ENCODE measurements around the gene MED26. TPM values are rescaled to one million over a fixed set of nuclear protein-coding genes. Genes with fewer than 3 reads are reported as not detected.

The MED26 gene
- total RNA-seq, 8 experiments from 2014 or later: 5.2 to 18.5 (median 7.0) TPM

DNA sequence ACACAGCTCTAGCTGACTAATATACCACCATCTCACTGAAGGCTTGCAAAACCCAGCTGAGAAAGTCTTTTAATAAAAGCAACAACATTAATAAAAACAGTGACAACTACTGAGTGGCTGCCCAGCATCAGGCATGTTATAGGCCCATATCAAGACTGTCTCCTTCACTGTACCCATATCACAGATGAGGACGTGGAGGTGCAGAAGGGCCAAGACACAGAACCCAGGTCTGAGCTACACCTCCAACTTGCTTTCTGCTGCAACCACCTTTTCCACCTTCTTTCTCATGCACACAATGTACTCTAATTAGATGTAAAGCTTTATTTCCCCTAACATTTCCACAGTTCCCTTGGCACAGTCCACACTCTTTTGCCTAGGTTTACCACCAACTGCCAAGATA is 10.7 kb upstream of the MED26 start:
- Histone ChIP-seq H3K27ac (no peak overlapping the region), H3K4me3 (no peak overlapping the region), H3K4me1 (replicated peaks in 1 of 2) (no peaks in the 10 kb centered on the region)
- 60 to 100% (median 100%) methylated on average over 1 of the region's 1 CpG; no CpG with 5 or more reads in 5 of the 10 experiments for WGBS, 10 experiments
- no peak for ATAC-seq (replicated peaks in 6 of 8)
- in situ Hi-C loops (cut with MboI; ENCODE audit: low pct_unique_long_range_greater_than_20kb in 2 of 9, low sequenced_read_pairs in 9 of 9, unreplicated experiment in 9 of 9): no loop called here

DNA sequence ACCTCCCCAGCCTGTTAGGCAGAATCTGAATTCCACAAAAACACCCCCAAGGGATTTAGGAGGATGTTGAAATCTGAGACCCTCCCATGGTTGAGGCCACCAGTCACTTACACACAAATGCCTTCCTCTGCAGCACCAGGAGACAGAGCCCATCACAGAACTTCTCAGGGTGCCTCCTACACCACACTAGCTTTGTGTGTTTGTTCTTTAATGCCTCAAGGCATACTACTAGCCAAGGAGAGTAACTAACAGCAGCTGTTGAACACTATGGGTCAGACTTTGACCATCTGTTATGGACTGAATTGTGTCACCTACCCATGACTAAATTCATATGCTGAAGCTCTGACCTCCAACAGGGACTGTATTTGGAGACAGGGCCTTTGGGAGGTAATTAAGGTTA is 9.5 kb upstream of the MED26 start:
- in situ Hi-C loops (cut with MboI; ENCODE audit: low pct_unique_long_range_greater_than_20kb in 2 of 9, low sequenced_read_pairs in 9 of 9, unreplicated experiment in 9 of 9): no loop called here
- no peak overlapping the region for H3K4me3 ChIP-seq
- no peak overlapping the region for H3K27ac ChIP-seq
- ATAC-seq (replicated peaks in 6 of 8): peak in 3 of 8 experiments; percentile 44 to 73 (median 62)
- no peaks in the 10 kb centered on the region for H3K4me1 ChIP-seq (replicated peaks in 1 of 2)

- in situ Hi-C loops (cut with MboI; ENCODE audit: low pct_unique_long_range_greater_than_20kb in 2 of 9, low sequenced_read_pairs in 9 of 9, unreplicated experiment in 9 of 9): no loop called here
- 96 to 100% (median 100%) methylated on average over 1 to 5 of the region's 6 CpGs; no CpG with 5 or more reads in 1 of the 10 experiments for WGBS, 10 experiments
- Histone ChIP-seq H3K27ac (no peak overlapping the region), H3K4me1 (replicated peaks in 1 of 2) (peaks cover 2 to 9% of the 10 kb centered on the region in 2 donors), H3K4me3 (no peak overlapping the region)
- no peak for ATAC-seq (replicated peaks in 6 of 8)
Observed at GRCh38 chr19:16631465-16631864, 3.5 kb upstream of the MED26 start.

DNA sequence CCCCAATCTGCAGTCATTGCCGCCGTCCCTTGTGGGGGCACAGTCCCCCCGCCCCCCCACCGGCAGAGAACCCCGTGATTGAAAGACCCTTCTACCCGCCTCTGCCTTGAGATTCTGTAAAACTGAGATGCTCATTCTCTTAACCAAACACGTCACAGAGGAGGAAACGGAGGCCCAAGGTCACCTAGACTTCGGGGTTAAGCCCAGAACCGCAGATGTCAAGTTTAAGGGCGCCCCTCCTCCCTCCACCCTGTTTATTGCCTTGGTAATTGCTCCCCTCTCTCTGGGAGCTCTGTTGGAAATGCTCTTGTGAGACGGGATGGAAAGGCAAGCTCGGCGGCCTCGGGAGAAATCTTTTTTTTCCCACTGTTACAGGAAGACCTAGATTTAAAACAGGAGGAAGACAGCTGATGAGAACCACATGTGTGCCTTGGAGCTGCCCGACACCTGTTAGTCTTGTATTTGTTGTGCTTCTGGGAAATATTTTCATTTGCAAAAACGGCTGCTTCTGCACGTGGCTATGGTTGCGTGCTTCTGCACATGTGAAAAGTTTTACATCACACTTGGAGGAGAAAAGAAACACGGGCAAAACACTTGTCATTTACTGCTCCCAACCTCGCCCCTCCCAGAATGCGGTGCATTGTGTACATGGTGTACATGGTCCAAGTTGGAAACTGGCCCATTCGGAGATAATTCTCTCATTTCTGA is 1.1 kb upstream of the MED26 start:
- peaks cover 4 to 15% of the 10 kb centered on the region in 2 donors for H3K4me1 ChIP-seq (replicated peaks in 1 of 2)
- peak overlapping the region; percentile 64 to 88 (median 85) for H3K4me3 ChIP-seq
- WGBS, 10 experiments: 3 to 100% (median 39%) methylated on average over 3 to 11 of the region's 23 CpGs; no CpG with 5 or more reads in 2 of the 10 experiments
- in situ Hi-C loops (cut with MboI; ENCODE audit: low pct_unique_long_range_greater_than_20kb in 2 of 9, low sequenced_read_pairs in 9 of 9, unreplicated experiment in 9 of 9): loop anchor here in 1 of 9 experiments (10.0 kb wide), 1 partner anchor 54 kb away; the partner anchor contains the start of gene SLC35E1
- H3K27ac ChIP-seq: peak overlapping the region; percentile 79 to 87
- peak in 4 of 8 experiments; percentile 1 to 52 (median 30) for ATAC-seq (replicated peaks in 6 of 8)

GRCh38 chr19:16627928-16628182 is 149 bp downstream of the MED26 start:
- Histone ChIP-seq H3K4me1 (replicated peaks in 1 of 2) (peaks cover 4 to 15% of the 10 kb centered on the region in 2 donors), H3K4me3 (peak overlapping the region; percentile 54 to 88 (median 85)), H3K27ac (peak overlapping the region; percentile 40 to 80)
- no CpG with 5 or more reads among the region's 38 CpGs for WGBS, 10 experiments
- in situ Hi-C loops (cut with MboI; ENCODE audit: low pct_unique_long_range_greater_than_20kb in 2 of 9, low sequenced_read_pairs in 9 of 9, unreplicated experiment in 9 of 9): loop anchor here in 1 of 9 experiments (10.0 kb wide), 1 partner anchor 53 kb away; the partner anchor contains the start of gene SLC35E1
- peak in 2 of 8 experiments; percentile 1 to 4 for ATAC-seq (replicated peaks in 6 of 8)

DNA sequence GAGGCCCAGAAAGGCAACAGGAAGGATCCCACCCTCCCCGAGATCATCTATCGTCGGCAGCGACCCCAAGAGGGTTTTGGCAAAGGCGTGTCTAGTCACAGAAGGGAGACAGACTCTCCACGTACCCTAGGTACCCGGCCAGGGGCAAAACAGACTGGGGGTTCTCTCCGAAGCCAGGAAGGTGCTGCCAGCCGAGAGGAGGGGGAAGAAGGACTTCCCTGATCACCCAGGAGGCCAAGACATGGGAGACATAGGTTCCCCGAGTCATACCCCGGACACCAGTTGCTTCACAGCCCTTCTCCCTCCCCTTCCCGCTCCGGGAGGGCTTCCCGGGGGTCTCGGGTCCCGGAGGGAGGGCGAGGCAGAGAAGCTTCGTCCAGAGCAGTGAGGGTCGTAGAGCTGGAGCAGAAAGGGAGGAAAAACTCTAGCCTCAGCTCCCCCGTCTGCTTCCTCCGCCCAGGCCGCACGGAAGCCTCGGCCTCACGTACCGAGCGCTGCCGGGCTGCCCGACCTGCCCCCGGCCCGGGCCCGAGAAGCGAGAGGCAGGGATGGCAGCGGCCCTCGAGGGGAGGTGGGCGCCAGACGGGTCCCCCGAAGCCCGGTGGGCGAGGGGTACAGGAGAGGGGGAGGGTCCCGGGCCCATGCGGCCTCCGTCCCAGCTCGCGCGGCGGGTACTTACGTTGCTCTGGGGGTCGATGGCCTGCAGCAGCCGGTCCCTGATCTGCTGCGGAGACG is 644 bp downstream of the MED26 start:
- 0% methylated on average over 2 to 8 of the region's 52 CpGs; no CpG with 5 or more reads in 5 of the 10 experiments for whole genome bisulfite sequencing, 10 experiments
- in situ Hi-C loops (cut with MboI; ENCODE audit: low pct_unique_long_range_greater_than_20kb in 2 of 9, low sequenced_read_pairs in 9 of 9, unreplicated experiment in 9 of 9): loop anchor here in 1 of 9 experiments (10.0 kb wide), 1 partner anchor 53 kb away; the partner anchor contains the start of gene SLC35E1
- ATAC-seq (replicated peaks in 6 of 8): no peak
- Histone ChIP-seq H3K4me3 (peak overlapping the region; percentile 54 to 88 (median 85)), H3K4me1 (replicated peaks in 1 of 2) (peaks cover 4 to 15% of the 10 kb centered on the region in 2 donors), H3K27ac (peak overlapping the region; percentile 40 to 80)

GRCh38 chr19:16626796-16627192 is 1.2 kb downstream of the MED26 start:
- H3K4me3 ChIP-seq: peak overlapping the region; percentile 54 to 88 (median 85)
- H3K27ac ChIP-seq: peak overlapping the region; percentile 40 to 80
- 0 to 40% (median 7%) methylated on average over 1 to 3 of the region's 12 CpGs; no CpG with 5 or more reads in 7 of the 10 experiments for WGBS, 10 experiments
- peaks cover 4 to 15% of the 10 kb centered on the region in 2 donors for H3K4me1 ChIP-seq (replicated peaks in 1 of 2)
- no peak for ATAC-seq (replicated peaks in 6 of 8)
- in situ Hi-C loops (cut with MboI; ENCODE audit: low pct_unique_long_range_greater_than_20kb in 2 of 9, low sequenced_read_pairs in 9 of 9, unreplicated experiment in 9 of 9): loop anchor here in 1 of 9 experiments (10.0 kb wide), 1 partner anchor 52 kb away; the partner anchor contains the start of gene SLC35E1

DNA sequence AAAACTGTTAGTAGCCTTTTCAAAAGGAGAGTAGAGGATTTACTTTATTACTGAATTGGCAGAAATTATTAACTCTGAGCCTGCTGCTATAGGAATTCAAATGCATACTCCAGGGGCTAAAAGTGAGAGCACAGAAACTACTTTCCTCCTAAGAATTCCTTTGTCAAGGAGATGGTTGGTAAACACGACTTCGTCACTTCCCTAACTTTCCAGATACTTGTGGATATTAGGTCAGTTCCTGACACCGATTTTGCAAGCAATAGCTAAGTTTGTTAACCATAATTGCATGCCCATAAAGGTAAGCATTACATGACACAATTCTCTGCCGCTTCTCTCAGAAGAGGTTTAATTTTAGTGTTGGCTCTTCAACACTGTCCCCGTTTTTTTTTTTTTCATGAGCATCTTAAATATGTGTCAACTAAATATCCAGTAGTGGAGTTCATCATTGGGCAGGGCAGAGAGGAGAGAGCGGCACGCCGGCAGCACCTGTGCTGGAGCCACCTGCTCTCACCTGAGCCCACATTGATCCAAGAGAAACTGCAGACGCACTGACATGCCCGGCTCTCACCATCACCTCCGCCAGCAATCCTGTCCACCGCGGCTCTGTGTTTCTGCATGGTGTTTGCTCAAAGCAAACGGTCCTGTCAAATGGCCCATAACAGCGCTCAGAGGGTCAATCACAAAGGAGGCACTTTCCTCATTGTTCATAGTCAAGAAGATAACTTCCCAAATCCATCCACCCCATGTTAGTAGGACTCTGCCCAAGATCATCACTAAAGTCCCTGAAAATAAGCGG is 2.6 kb downstream of the MED26 start:
- Histone ChIP-seq H3K4me3 (no peak overlapping the region), H3K4me1 (replicated peaks in 1 of 2) (peaks cover 4 to 15% of the 10 kb centered on the region in 2 donors), H3K27ac (no peak overlapping the region)
- in situ Hi-C loops (cut with MboI; ENCODE audit: low pct_unique_long_range_greater_than_20kb in 2 of 9, low sequenced_read_pairs in 9 of 9, unreplicated experiment in 9 of 9): loop anchor here in 1 of 9 experiments (10.0 kb wide), 1 partner anchor 51 kb away; the partner anchor contains the start of gene SLC35E1
- whole genome bisulfite sequencing, 10 experiments: 65 to 100% (median 81%) methylated on average over 3 to 16 of the region's 16 CpGs
- no peak for ATAC-seq (replicated peaks in 6 of 8)

DNA sequence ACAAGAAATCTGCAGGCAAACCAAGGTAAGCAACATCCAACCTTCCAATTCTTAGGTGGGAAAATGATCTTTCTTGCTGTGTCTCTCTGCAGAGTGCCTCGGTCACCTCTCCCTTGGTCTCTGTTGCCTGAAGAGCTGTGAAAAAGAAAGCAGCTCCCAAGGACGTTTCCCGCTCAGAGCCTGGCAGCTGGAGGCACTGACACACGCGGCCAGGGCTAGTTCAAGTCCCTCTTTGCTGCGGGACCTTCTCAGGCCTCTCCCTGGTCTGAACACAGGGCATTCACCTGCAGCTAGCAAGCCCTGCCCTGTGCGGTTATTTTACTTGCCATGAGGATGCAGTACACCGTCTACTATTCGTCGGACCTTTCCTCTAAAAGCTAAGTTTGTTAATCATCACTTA is 3.8 kb downstream of the MED26 start:
- Histone ChIP-seq H3K4me1 (replicated peaks in 1 of 2) (peaks cover 4 to 11% of the 10 kb centered on the region in 2 donors), H3K27ac (no peak overlapping the region), H3K4me3 (no peak overlapping the region)
- in situ Hi-C loops (cut with MboI; ENCODE audit: low pct_unique_long_range_greater_than_20kb in 2 of 9, low sequenced_read_pairs in 9 of 9, unreplicated experiment in 9 of 9): loop anchor here in 1 of 9 experiments (10.0 kb wide), 1 partner anchor 49 kb away; the partner anchor contains the start of gene SLC35E1
- ATAC-seq (replicated peaks in 6 of 8): no peak
- 60 to 100% (median 86%) methylated on average over 1 to 8 of the region's 10 CpGs; no CpG with 5 or more reads in 2 of the 10 experiments for WGBS, 10 experiments

- no peak for ATAC-seq (replicated peaks in 6 of 8)
- H3K4me3 ChIP-seq: no peak overlapping the region
- peaks cover 4 to 9% of the 10 kb centered on the region in 2 donors for H3K4me1 ChIP-seq (replicated peaks in 1 of 2)
- 72 to 100% (median 92%) methylated on average over 1 to 6 of the region's 6 CpGs; no CpG with 5 or more reads in 5 of the 10 experiments for WGBS, 10 experiments
- in situ Hi-C loops (cut with MboI; ENCODE audit: low pct_unique_long_range_greater_than_20kb in 2 of 9, low sequenced_read_pairs in 9 of 9, unreplicated experiment in 9 of 9): loop anchor here in 1 of 9 experiments (10.0 kb wide), 1 partner anchor 49 kb away; the partner anchor contains the start of gene SLC35E1
- no peak overlapping the region for H3K27ac ChIP-seq
Observed at GRCh38 chr19:16623576-16623975, 4.4 kb downstream of the MED26 start.

DNA sequence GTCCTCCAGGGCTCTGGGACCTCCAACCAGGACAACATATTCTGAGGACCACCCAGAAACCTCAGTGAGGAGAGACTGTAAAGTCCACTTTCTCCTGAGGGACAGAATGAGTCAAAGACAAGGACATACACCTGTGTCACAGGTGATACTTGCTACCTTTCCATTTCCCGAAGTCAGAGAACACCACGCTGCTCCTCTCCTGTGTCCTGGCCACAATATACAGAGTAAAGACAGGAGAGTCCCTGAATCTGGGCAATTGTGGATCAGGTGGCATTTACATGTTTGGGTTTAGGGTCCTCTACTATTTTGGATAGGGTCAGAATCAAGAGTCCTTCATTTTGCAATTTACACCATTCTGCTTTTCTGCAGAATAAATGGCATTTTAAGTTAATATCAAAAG is 4.9 kb downstream of the MED26 start:
- in situ Hi-C loops (cut with MboI; ENCODE audit: low pct_unique_long_range_greater_than_20kb in 2 of 9, low sequenced_read_pairs in 9 of 9, unreplicated experiment in 9 of 9): loop anchor here in 1 of 9 experiments (10.0 kb wide), 1 partner anchor 48 kb away; the partner anchor contains the start of gene SLC35E1
- Histone ChIP-seq H3K27ac (no peak overlapping the region), H3K4me3 (no peak overlapping the region), H3K4me1 (replicated peaks in 1 of 2) (peaks cover 4 to 9% of the 10 kb centered on the region in 2 donors)
- WGBS, 10 experiments: 70 to 100% (median 100%) methylated on average over 1 to 2 of the region's 2 CpGs; no CpG with 5 or more reads in 4 of the 10 experiments
- ATAC-seq (replicated peaks in 6 of 8): no peak

DNA sequence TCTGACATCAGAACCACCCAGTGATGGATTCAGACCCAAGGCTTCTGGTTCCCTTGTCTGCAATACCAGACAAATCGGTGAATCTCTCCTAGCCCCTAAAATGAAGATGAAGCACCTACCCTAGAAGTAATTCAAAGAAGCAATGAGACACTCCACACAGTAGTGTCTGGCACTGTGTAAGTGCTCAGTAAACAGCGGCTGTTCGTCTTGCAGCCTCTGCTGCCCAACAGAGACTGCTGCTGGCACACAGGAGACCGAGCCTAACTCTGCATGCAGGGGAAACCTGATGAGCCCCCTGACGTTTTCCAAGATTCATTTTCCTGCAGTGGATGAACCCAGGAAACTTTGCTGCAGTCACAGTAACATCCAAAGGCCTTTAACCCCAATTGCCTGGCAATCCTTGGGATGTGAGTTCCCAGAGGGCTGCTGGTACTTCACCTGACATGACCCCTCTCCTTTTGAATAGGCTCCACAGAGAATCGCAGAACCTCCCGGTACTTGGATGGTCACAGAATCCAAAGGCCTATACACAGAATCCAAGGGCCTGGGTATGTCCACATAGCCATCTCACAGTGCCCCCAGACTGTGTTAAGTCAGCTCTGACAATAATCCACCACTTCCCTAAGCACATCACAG is 6.7 kb downstream of the MED26 start:
- Histone ChIP-seq H3K4me1 (replicated peaks in 1 of 2) (peaks cover under 1 to 4% of the 10 kb centered on the region in 2 donors), H3K4me3 (no peak overlapping the region), H3K27ac (no peak overlapping the region)
- no peak for ATAC-seq (replicated peaks in 6 of 8)
- 20 to 100% (median 90%) methylated on average over 1 to 6 of the region's 7 CpGs; no CpG with 5 or more reads in 3 of the 10 experiments for WGBS, 10 experiments
- in situ Hi-C loops (cut with MboI; ENCODE audit: low pct_unique_long_range_greater_than_20kb in 2 of 9, low sequenced_read_pairs in 9 of 9, unreplicated experiment in 9 of 9): loop anchor here in 1 of 9 experiments (10.0 kb wide), 1 partner anchor 46 kb away; the partner anchor contains the start of gene SLC35E1

Data from motor neuron (in vitro differentiated cells).